OCI-LY3 (cell line): ENCODE measurements around the gene LRRC8C.

ENCODE experiments used
- H2AFZ ChIP-seq: fragments of 200-600, 300-600 bp; shearing (Covaris generic); 2 replicates; pipeline ENCODE4 v1.6.0; 2014; ENCODE audit warnings: antibody characterized with exemption, low read depth, low read length
- H3K27ac ChIP-seq: fragments of 200-600, 300-600 bp; sonication (generic); 2 replicates; pipeline ENCODE4 v1.5.1; 2014; ENCODE audit warnings: mild to moderate bottlenecking, low read length, moderate library complexity, mixed read lengths
- H3K27me3 ChIP-seq: fragments of 200-600, 300-600 bp; sonication (generic); 2 replicates; pipeline ENCODE4 v1.6.1; 2014; ENCODE audit warnings: low read depth, low read length, mixed read lengths
- H3K36me3 ChIP-seq: fragments of 200-600, 300-600 bp; sonication (generic); replicated peaks from 2 replicates; pipeline ENCODE3; 2014; ENCODE audit warnings: low read depth, low read length, mixed read lengths
- H3K4me1 ChIP-seq: fragments of 300-600, 200-600 bp; sonication (generic); 2 replicates; pipeline ENCODE4 v1.6.1; 2014; ENCODE audit warnings: low read length, mixed read lengths
- H3K4me2 ChIP-seq: fragments of 200-600, 300-600 bp; sonication (generic); 2 replicates; pipeline ENCODE4 v1.6.1; 2014; ENCODE audit warnings: low read length, mixed read lengths
- H3K4me3 ChIP-seq: fragments of 300-600, 200-600 bp; sonication (generic); 2 replicates; pipeline ENCODE4 v1.5.1; 2014; ENCODE audit warnings: antibody characterized with exemption, mild to moderate bottlenecking, low read length, moderate library complexity
- H3K79me2 ChIP-seq: fragments of 300-600, 200-600 bp; shearing (Covaris generic); 2 replicates; pipeline ENCODE4 v1.6.1; 2014; ENCODE audit warnings: mild to moderate bottlenecking, low read length, mixed read lengths
- H3K9ac ChIP-seq: fragments of 300-600, 200-600 bp; shearing (Covaris generic); 2 replicates; pipeline ENCODE4 v1.6.0; 2014; ENCODE audit warnings: mild to moderate bottlenecking, low read length, moderate library complexity
- H3K9me3 ChIP-seq: fragments of 200-600, 300-600 bp; shearing (Covaris generic); 2 replicates; pipeline ENCODE4 v1.6.1; 2014; ENCODE audit warnings: low read length, mixed read lengths; ENCODE audit not compliant: insufficient read depth
- H4K20me1 ChIP-seq: fragments of 200-600, 300-600 bp; sonication (generic); 2 replicates; pipeline ENCODE4 v1.6.1; 2016; ENCODE audit warnings: low read length, mixed read lengths; ENCODE audit not compliant: insufficient read depth
- EZH2phosphoT487 ChIP-seq: fragments of 200-600 bp; shearing (Covaris generic); IDR thresholded peaks from 2 replicates; pipeline ENCODE4 v1.6.1; 2018; ENCODE audit warnings: antibody characterized with exemption, mixed run types, low read depth
- TF ChIP-seq, protein P1 (sequence below): fragments of 200-600, 300-600 bp; sonication (generic); IDR thresholded peaks from 2 replicates; pipeline ENCODE4 v1.5.1; 2014; ENCODE audit warnings: antibody characterized with exemption, low read length, low read depth

Gene LRRC8C

DNA sequence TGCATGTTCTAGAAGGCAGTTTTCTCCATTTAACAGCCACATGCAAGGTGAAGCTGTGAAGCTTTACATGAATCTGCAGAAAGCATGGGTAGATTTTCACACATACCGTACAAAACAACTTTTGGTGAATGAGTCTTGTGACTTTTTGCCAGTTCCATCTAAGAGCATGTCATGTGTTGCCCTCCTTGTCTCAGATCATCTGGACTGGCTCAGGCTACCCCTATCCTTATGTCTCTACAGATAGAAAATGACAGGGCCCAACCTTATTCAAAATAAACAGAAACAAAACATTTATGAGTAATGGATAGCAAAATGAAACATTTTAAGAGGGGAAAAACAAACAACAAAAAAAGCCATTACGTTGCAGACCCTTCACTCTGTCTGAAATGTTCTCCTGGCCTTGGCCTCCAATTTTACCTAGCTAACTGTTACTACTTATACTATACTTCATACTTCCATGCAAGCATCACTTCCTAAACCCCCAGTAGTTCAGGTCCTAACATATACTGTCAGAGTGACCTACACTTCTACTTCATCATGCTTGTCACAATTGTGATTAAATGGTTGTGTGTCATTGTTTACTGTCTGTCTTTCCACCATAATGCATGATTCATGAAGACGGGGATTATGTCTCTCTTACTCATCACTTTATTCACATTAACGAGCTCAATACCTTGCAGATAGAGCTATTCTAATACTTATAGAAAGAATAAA, 39.0 kb downstream of the LRRC8C start:
- Histone ChIP-seq H3K79me2 (no peaks in the 10 kb centered on the region), H4K20me1 (no peaks in the 10 kb centered on the region), H3K4me2 (no peak overlapping the region), H3K27ac (no peak overlapping the region), H3K9me3 (no peaks in the 10 kb centered on the region), H3K4me3 (no peak overlapping the region), H3K4me1 (peaks cover 39% of the 10 kb centered on the region), H3K27me3 (no peaks in the 10 kb centered on the region; the same call in 1 of the 2 replicates), H2AFZ (no peak overlapping the region), H3K9ac (no peak overlapping the region), H3K36me3 (no peaks in the 10 kb centered on the region)
- no peak for TF ChIP-seq EZH2phosphoT487
- TF ChIP-seq, protein P1, sequence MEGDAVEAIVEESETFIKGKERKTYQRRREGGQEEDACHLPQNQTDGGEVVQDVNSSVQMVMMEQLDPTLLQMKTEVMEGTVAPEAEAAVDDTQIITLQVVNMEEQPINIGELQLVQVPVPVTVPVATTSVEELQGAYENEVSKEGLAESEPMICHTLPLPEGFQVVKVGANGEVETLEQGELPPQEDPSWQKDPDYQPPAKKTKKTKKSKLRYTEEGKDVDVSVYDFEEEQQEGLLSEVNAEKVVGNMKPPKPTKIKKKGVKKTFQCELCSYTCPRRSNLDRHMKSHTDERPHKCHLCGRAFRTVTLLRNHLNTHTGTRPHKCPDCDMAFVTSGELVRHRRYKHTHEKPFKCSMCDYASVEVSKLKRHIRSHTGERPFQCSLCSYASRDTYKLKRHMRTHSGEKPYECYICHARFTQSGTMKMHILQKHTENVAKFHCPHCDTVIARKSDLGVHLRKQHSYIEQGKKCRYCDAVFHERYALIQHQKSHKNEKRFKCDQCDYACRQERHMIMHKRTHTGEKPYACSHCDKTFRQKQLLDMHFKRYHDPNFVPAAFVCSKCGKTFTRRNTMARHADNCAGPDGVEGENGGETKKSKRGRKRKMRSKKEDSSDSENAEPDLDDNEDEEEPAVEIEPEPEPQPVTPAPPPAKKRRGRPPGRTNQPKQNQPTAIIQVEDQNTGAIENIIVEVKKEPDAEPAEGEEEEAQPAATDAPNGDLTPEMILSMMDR: no peak

DNA sequence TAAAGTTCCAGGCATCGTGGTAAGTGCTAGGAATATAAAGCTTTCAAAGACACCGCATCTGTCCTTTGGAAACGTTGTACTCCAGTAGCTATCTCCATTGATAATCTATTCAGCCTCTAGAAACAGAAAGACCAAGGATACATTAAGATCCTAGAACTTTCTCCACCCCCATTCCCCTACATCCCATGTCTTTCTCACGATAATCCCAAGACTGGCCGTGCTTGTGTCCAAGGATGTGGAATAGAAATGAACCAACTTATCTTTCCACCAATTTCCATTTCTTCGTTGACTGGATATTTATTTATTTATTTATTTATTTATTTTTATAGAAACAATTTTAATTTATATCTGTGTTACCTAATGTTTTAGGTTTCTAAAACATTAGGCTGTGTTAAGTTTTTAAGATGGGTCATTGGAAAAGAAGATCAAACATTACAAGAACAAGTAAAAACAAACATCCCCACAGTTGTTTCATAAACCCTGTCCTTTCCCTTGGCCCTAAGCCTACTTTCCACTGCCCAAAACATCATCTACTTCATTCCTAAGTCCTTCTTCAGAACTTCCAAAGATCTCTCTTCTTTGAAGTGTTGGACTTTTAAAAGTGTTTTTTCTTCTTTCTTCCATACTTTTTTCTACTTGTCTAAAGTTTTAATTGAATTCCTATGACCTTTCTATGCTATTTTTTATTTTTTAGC, 39.7 kb downstream of the LRRC8C start:
- Histone ChIP-seq H3K27ac (no peak overlapping the region), H3K4me2 (no peak overlapping the region), H3K4me1 (peaks cover 36% of the 10 kb centered on the region), H3K9ac (no peak overlapping the region), H3K27me3 (no peaks in the 10 kb centered on the region; the same call in 1 of the 2 replicates), H4K20me1 (no peaks in the 10 kb centered on the region), H3K79me2 (no peaks in the 10 kb centered on the region), H3K9me3 (no peaks in the 10 kb centered on the region), H3K4me3 (no peak overlapping the region), H2AFZ (no peak overlapping the region), H3K36me3 (no peaks in the 10 kb centered on the region)
- no peak for TF ChIP-seq EZH2phosphoT487
- TF ChIP-seq, protein P1: no peak

DNA sequence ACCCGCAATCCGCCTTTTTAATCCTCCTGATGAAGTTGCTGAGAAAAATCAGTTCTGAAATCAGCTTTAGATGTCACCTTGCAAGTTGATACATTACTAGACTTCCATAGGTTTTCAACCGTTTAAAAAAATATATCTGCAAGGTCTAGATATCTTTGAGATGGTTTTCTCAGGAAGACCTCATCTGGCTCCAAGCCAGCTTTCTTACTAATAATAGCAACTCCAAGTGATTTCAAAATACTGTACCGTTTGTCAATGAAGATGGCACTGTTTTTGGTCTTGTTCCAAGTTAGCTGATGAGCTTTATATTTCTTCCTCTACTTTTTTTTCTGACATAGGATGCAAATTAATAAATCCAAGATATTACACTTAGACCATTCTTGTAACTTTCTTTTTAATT, 40.3 kb downstream of the LRRC8C start:
- Histone ChIP-seq H2AFZ (no peak overlapping the region), H3K4me3 (no peak overlapping the region), H3K27ac (no peak overlapping the region), H3K36me3 (no peaks in the 10 kb centered on the region), H3K27me3 (no peaks in the 10 kb centered on the region; the same call in 1 of the 2 replicates), H4K20me1 (no peaks in the 10 kb centered on the region), H3K4me2 (no peak overlapping the region), H3K79me2 (no peaks in the 10 kb centered on the region), H3K4me1 (peaks cover 30% of the 10 kb centered on the region), H3K9ac (no peak overlapping the region), H3K9me3 (no peaks in the 10 kb centered on the region)
- TF ChIP-seq, protein P1: no peak
- no peak for TF ChIP-seq EZH2phosphoT487

DNA sequence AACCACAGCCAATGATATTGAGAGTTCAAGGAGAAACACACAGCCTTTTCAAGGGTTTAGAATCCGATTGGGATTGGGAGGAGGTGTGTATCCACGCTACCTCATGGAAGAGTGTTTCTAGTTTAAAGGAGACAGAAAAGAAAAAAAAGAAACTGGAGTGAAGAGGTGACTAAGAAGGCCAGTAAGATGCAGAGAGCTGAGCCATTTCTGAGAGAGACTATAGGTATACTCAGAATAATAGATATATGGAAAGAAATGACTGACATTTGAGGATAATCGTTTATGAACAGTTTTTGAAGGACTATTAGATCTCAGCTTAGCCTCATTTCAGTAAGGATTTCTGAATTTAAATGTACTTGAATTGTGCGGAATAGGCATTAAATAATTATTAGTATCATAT, 42.8 kb downstream of the LRRC8C start:
- no peak overlapping the region for H3K4me3 ChIP-seq
- H3K36me3 ChIP-seq: no peaks in the 10 kb centered on the region
- H3K27ac ChIP-seq: no peak overlapping the region
- H3K4me2 ChIP-seq: no peak overlapping the region
- H3K9ac ChIP-seq: no peak overlapping the region
- no peaks in the 10 kb centered on the region for H3K79me2 ChIP-seq
- peaks cover 15% of the 10 kb centered on the region for H3K4me1 ChIP-seq
- TF ChIP-seq EZH2phosphoT487: no peak
- TF ChIP-seq, protein P1: no peak
- H4K20me1 ChIP-seq: no peaks in the 10 kb centered on the region
- no peaks in the 10 kb centered on the region for H3K9me3 ChIP-seq
- no peaks in the 10 kb centered on the region for H3K27me3 ChIP-seq
- H2AFZ ChIP-seq: no peak overlapping the region
